ENCODE results near the gene BLACAT1. TPM values are rescaled to one million over a fixed set of nuclear protein-coding genes. Genes with fewer than 3 reads are reported as not detected.
A peak's percentile ranks its signal among the peaks of the same experiment; 100 is the strongest.

The BLACAT1 gene
- polyA plus RNA-seq, 1 of the 3 experiments (the other 2 are of a cell fraction) = not detected

GRCh38 chr1:205484985-205485967 lies 29.4 kb upstream of the BLACAT1 start (continued):
- TF ChIP-seq RAD21 (IDR thresholded peaks at IDR 0.05; ENCODE audit: low read length) (peak; percentile 91), SIN3A (IDR thresholded peaks at IDR 0.05; ENCODE audit: borderline replicate concordance, low read depth, low read length) (no peak), EZH2phosphoT487 (IDR thresholded peaks at IDR 0.05; ENCODE audit: borderline replicate concordance, low read depth) (no peak), RCOR1 (IDR thresholded peaks at IDR 0.05; ENCODE audit: low read length) (peak; percentile 80), IRF3 (IDR thresholded peaks at IDR 0.05; ENCODE audit: low read depth, low read length) (no peak), PBX3 (IDR thresholded peaks at IDR 0.05) (no peak), RXRA (IDR thresholded peaks at IDR 0.05; ENCODE audit: borderline replicate concordance, low read depth) (no peak)
- TF ChIP-seq, protein P1, sequence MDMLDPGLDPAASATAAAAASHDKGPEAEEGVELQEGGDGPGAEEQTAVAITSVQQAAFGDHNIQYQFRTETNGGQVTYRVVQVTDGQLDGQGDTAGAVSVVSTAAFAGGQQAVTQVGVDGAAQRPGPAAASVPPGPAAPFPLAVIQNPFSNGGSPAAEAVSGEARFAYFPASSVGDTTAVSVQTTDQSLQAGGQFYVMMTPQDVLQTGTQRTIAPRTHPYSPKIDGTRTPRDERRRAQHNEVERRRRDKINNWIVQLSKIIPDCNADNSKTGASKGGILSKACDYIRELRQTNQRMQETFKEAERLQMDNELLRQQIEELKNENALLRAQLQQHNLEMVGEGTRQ (IDR thresholded peaks at IDR 0.05; ENCODE audit: borderline replicate concordance, low read depth, low read length) = no peak

GRCh38 chr1:205483372-205483771 lies 27.5 kb upstream of the BLACAT1 start:
- WGBS (ENCODE audit: low lambda C conversion rate) = 58% methylated on average over 2 of the region's 2 CpGs
- ChIA-PET CTCF (interaction anchor here (0.9 to 45.6 kb wide), 9 partner anchors 8 to 173 kb away, joined by 3 to 1333 read pairs (median 56); partner anchors contain the start of gene LEMD1), POLR2A (no interaction called here)
- TF ChIP-seq USF1 (IDR thresholded peaks at IDR 0.05; ENCODE audit: borderline replicate concordance, low read depth) (no peak), EP300 (IDR thresholded peaks at IDR 0.05; ENCODE audit: borderline replicate concordance in 1 of 2, low read depth in 1 of 2, low read length in 1 of 2) (no peak), TCF12 (IDR thresholded peaks at IDR 0.05) (no peak), POLR2AphosphoS5 (IDR thresholded peaks at IDR 0.05; ENCODE audit: low read depth, low read length) (no peak), NRF1 (IDR thresholded peaks at IDR 0.05; ENCODE audit: low read depth, low read length) (no peak), MXI1 (IDR thresholded peaks at IDR 0.05; ENCODE audit: low read depth, low read length) (no peak), GABPA (IDR thresholded peaks at IDR 0.05; ENCODE audit: low read depth) (no peak), TEAD4 (IDR thresholded peaks at IDR 0.05; ENCODE audit: borderline replicate concordance, insufficient read depth) (no peak), YY1 (IDR thresholded peaks at IDR 0.05; ENCODE audit: low read depth) (no peak), FOXJ3 (CRISPR knock-in tag; IDR thresholded peaks at IDR 0.05) (no peak), EZH2phosphoT487 (IDR thresholded peaks at IDR 0.05; ENCODE audit: borderline replicate concordance, low read depth) (no peak), MEF2A (IDR thresholded peaks at IDR 0.05; ENCODE audit: borderline replicate concordance, low read depth) (no peak), GATA2 (CRISPR knock-in tag; IDR thresholded peaks at IDR 0.05) (no peak), RAD21 (IDR thresholded peaks at IDR 0.05; ENCODE audit: low read length) (no peak), NFIC (IDR thresholded peaks at IDR 0.05; ENCODE audit: borderline replicate concordance) (no peak), MAX (IDR thresholded peaks at IDR 0.05; ENCODE audit: low read depth) (no peak)
- TF ChIP-seq, protein P2, sequence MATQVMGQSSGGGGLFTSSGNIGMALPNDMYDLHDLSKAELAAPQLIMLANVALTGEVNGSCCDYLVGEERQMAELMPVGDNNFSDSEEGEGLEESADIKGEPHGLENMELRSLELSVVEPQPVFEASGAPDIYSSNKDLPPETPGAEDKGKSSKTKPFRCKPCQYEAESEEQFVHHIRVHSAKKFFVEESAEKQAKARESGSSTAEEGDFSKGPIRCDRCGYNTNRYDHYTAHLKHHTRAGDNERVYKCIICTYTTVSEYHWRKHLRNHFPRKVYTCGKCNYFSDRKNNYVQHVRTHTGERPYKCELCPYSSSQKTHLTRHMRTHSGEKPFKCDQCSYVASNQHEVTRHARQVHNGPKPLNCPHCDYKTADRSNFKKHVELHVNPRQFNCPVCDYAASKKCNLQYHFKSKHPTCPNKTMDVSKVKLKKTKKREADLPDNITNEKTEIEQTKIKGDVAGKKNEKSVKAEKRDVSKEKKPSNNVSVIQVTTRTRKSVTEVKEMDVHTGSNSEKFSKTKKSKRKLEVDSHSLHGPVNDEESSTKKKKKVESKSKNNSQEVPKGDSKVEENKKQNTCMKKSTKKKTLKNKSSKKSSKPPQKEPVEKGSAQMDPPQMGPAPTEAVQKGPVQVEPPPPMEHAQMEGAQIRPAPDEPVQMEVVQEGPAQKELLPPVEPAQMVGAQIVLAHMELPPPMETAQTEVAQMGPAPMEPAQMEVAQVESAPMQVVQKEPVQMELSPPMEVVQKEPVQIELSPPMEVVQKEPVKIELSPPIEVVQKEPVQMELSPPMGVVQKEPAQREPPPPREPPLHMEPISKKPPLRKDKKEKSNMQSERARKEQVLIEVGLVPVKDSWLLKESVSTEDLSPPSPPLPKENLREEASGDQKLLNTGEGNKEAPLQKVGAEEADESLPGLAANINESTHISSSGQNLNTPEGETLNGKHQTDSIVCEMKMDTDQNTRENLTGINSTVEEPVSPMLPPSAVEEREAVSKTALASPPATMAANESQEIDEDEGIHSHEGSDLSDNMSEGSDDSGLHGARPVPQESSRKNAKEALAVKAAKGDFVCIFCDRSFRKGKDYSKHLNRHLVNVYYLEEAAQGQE (IDR thresholded peaks at IDR 0.05; ENCODE audit: low read depth, low read length) = no peak

More at GRCh38 chr1:205483372-205483771, 27.5 kb upstream of the BLACAT1 start:
- no peaks in the 10 kb centered on the region for H3K36me3 ChIP-seq (replicated peaks in 1 of 2; ENCODE audit: control insufficient read depth in 1 of 2, insufficient read depth in 2 of 2, low read length in 1 of 2)
- H3K4me1 ChIP-seq (ENCODE audit: control insufficient read depth in 1 of 2, insufficient read depth in 2 of 2, low read depth in 1 of 2, low read length in 1 of 2) = no peaks in the 10 kb centered on the region; a peak in 1 of 4 replicates
- no peaks in the 10 kb centered on the region for H3K79me2 ChIP-seq (ENCODE audit: insufficient read depth)
- no peak overlapping the region for H3K4me2 ChIP-seq
- DNase-seq = no peak
- no peak overlapping the region for H2AFZ ChIP-seq (ENCODE audit: low read depth)
- no peaks in the 10 kb centered on the region for H3K9me2 ChIP-seq
- H3K27me3 ChIP-seq (ENCODE audit: insufficient read depth) = peaks cover 21% of the 10 kb centered on the region; the same call in 1 of the 2 replicates
- H3K27ac ChIP-seq (ENCODE audit: low read depth in 2 of 2, low read length in 1 of 2) = no peak overlapping the region
- H4K20me1 ChIP-seq (ENCODE audit: insufficient read depth) = peaks cover 3% of the 10 kb centered on the region; the same call in 1 of the 2 replicates
- H3K9me3 ChIP-seq = no peaks in the 10 kb centered on the region
- H3K9ac ChIP-seq = no peak overlapping the region
- H3F3A ChIP-seq (replicated peaks; ENCODE audit: insufficient read depth) = no peaks in the 10 kb centered on the region
- no peak overlapping the region for H3K4me3 ChIP-seq (ENCODE audit: low read depth in 2 of 2, low read length in 1 of 2)
